H1 (cell line): ENCODE measurements around the gene OR5AL1. TPM values are rescaled to one million over a fixed set of nuclear protein-coding genes. Genes with fewer than 3 reads are reported as not detected.

Experiments used
- CTCF ChIA-PET: fragments of 300-600 bp; sonication (Branson Sonifier 250); formaldehyde crosslinking; loops from one replicate; lab custom pipeline; 2021; ENCODE audit not compliant: partially characterized antibody; lab: Charles Lee
- POLR2A ChIA-PET: fragments of 300-600 bp; sonication (Branson Sonifier 250); formaldehyde crosslinking; loops from one replicate; lab custom pipeline; 2021; ENCODE audit warnings: inconsistent platforms; ENCODE audit not compliant: partially characterized antibody; lab: Charles Lee
- DNase-seq, 2 experiments: peaks; one replicate each; pipeline versions ENCODE4 v3.0.0 to v3.0.0-alpha.2; 2010 to 2022; ENCODE audit warnings: low spot score in 2 of 2, low read depth in 1 of 2, mixed read lengths in 1 of 2
- FAIRE-seq: peaks from 2 replicates; lab custom pipeline; 2011; peaks lifted over from hg19 to GRCh38; lab: Jason Lieb, UNC
- H2AFZ ChIP-seq: 2 replicates; pipeline ENCODE4 v1.8.1; 2012; ENCODE audit warnings: low read length, inconsistent platforms
- H2AK5ac ChIP-seq: 2 replicates; pipeline ENCODE4 v1.6.1; 2013; ENCODE audit warnings: low read depth, low read length
- H2BK120ac ChIP-seq: replicated peaks from 2 replicates; pipeline ENCODE3; 2013; ENCODE audit warnings: low read depth, low read length, inconsistent platforms
- H2BK12ac ChIP-seq: 2 replicates; pipeline ENCODE4 v1.6.1; 2013; ENCODE audit warnings: low read depth, low read length
- H2BK15ac ChIP-seq: 2 replicates; pipeline ENCODE4 v1.6.1; 2013; ENCODE audit warnings: low read length
- H2BK20ac ChIP-seq: 2 replicates; pipeline ENCODE4 v1.6.1; 2013; ENCODE audit warnings: low read length
- H2BK5ac ChIP-seq: 2 replicates; pipeline ENCODE4 v1.6.1; 2013; ENCODE audit warnings: low read depth, low read length
- H3K14ac ChIP-seq: 2 replicates; pipeline ENCODE4 v1.6.1; 2013; ENCODE audit warnings: inconsistent platforms; ENCODE audit not compliant: insufficient read length
- H3K18ac ChIP-seq: 2 replicates; pipeline ENCODE4 v1.6.1; 2013; ENCODE audit warnings: low read length; ENCODE audit errors: extremely low read depth
- H3K23ac ChIP-seq: 2 replicates; pipeline ENCODE4 v1.6.1; 2013; ENCODE audit warnings: inconsistent platforms; ENCODE audit not compliant: insufficient read length
- H3K23me2 ChIP-seq: 2 replicates; pipeline ENCODE4 v1.6.1; 2013; ENCODE audit warnings: low read depth, low read length
- H3K27ac ChIP-seq: 2 replicates; pipeline ENCODE4 v1.6.1; 2011; ENCODE audit warnings: low read depth, low read length, inconsistent platforms
- H3K27me3 ChIP-seq, 4 experiments: replicated peaks in 1 of 4; 1 replicate in 1 of 4; 2 replicates in 3 of 4; pipeline versions ENCODE4 v1.6.1 to v1.8.1; 2011 to 2013; ENCODE audit warnings: low read length in 3 of 4, mild to moderate bottlenecking in 3 of 4, inconsistent platforms in 2 of 4, mixed read lengths in 2 of 4, moderate library complexity in 1 of 4; ENCODE audit not compliant: control insufficient read depth in 3 of 4, insufficient read depth in 3 of 4; ENCODE audit errors: extremely low read depth in 1 of 4
- H3K36me3 ChIP-seq, 4 experiments: 2 replicates each; pipeline versions ENCODE4 v1.6.1 to v1.8.1; 2011 to 2013; ENCODE audit warnings: mild to moderate bottlenecking in 4 of 4, low read length in 3 of 4, moderate library complexity in 2 of 4, control low read depth in 1 of 4, inconsistent platforms in 1 of 4; ENCODE audit not compliant: insufficient read depth in 4 of 4, control insufficient read depth in 2 of 4
- H3K4ac ChIP-seq: replicated peaks from 2 replicates; pipeline ENCODE3; 2013; ENCODE audit warnings: low read length, low read depth, mixed read lengths, inconsistent platforms; ENCODE audit not compliant: insufficient read length
- H3K4me1 ChIP-seq, 4 experiments: replicated peaks in 1 of 4; 1 replicate in 1 of 4; 2 replicates in 3 of 4; pipeline versions ENCODE4 v1.6.1 to v1.8.1; 2011 to 2013; ENCODE audit warnings: low read length in 3 of 4, inconsistent platforms in 2 of 4, mixed read lengths in 1 of 4; ENCODE audit not compliant: insufficient read depth in 4 of 4, control insufficient read depth in 3 of 4
- H3K4me2 ChIP-seq, 2 experiments: 2 replicates each; pipeline versions ENCODE4 v1.6.1 to v1.8.1; 2011 to 2013; ENCODE audit warnings: low read depth in 2 of 2, low read length in 2 of 2, control low read depth in 1 of 2, inconsistent platforms in 1 of 2, mild to moderate bottlenecking in 1 of 2; ENCODE audit not compliant: insufficient read depth in 1 of 2
- H3K4me3 ChIP-seq, 4 experiments: fragments of 200-600, 300-600 bp in 1 of 4; sonication (generic), shearing (Covaris generic), sonication (Bioruptor Twin) in 1 of 4; 2 replicates each; pipeline versions ENCODE4 v1.5.1 to v1.8.1; 2011 to 2016; ENCODE audit warnings: low read length in 4 of 4, low read depth in 3 of 4, control low read depth in 2 of 4, inconsistent platforms in 2 of 4, mild to moderate bottlenecking in 2 of 4, mixed read lengths in 1 of 4, moderate library complexity in 1 of 4; ENCODE audit not compliant: insufficient read depth in 2 of 4; ENCODE audit errors: extremely low read depth in 1 of 4
- H3K56ac ChIP-seq: replicated peaks from 2 replicates; pipeline ENCODE3; 2013; ENCODE audit warnings: low read depth, mild to moderate bottlenecking, mixed read lengths, low read length, inconsistent platforms; ENCODE audit not compliant: insufficient read length
- H3K79me1 ChIP-seq: 2 replicates; pipeline ENCODE4 v1.6.1; 2013; ENCODE audit warnings: low read depth, low read length, control low read depth
- H3K79me2 ChIP-seq, 2 experiments: 2 replicates each; pipeline versions ENCODE4 v1.6.1 to v1.8.1; 2012 to 2013; ENCODE audit warnings: low read length in 2 of 2, mild to moderate bottlenecking in 2 of 2, inconsistent platforms in 1 of 2; ENCODE audit not compliant: insufficient read depth in 2 of 2, control insufficient read depth in 1 of 2
- H3K9ac ChIP-seq, 4 experiments: replicated peaks in 1 of 4; 1 replicate in 1 of 4; 2 replicates in 3 of 4; pipeline versions ENCODE4 v1.6.1 to v1.8.1; 2011 to 2013; ENCODE audit warnings: low read depth in 3 of 4, low read length in 3 of 4, control low read depth in 2 of 4, mild to moderate bottlenecking in 2 of 4, moderate library complexity in 2 of 4, inconsistent platforms in 1 of 4; ENCODE audit errors: extremely low read depth in 1 of 4
- H3K9me3 ChIP-seq, 2 experiments: 2 replicates each; pipeline versions ENCODE4 v1.6.1 to v1.8.1; 2012 to 2013; ENCODE audit warnings: mild to moderate bottlenecking in 2 of 2, moderate library complexity in 2 of 2, control low read depth in 1 of 2, inconsistent platforms in 1 of 2, low read depth in 1 of 2, low read length in 1 of 2, mixed read lengths in 1 of 2; ENCODE audit not compliant: insufficient read depth in 2 of 2
- H4K20me1 ChIP-seq, 2 experiments: replicated peaks in 1 of 2; 2 replicates each; pipeline versions ENCODE3 to v1.8.1; 2011 to 2013; ENCODE audit warnings: inconsistent platforms in 2 of 2, low read length in 2 of 2, mild to moderate bottlenecking in 1 of 2; ENCODE audit not compliant: insufficient read depth in 2 of 2, control insufficient read depth in 1 of 2
- H4K5ac ChIP-seq: 2 replicates; pipeline ENCODE4 v1.6.1; 2013; ENCODE audit warnings: low read length, low read depth, mixed read lengths, inconsistent platforms; ENCODE audit not compliant: insufficient read length
- H4K8ac ChIP-seq: 2 replicates; pipeline ENCODE4 v1.8.0; 2013; ENCODE audit warnings: mild to moderate bottlenecking, moderate library complexity, low read length, inconsistent platforms; ENCODE audit not compliant: insufficient read depth; ENCODE audit errors: extremely low read depth
- H4K91ac ChIP-seq: replicated peaks from 2 replicates; pipeline ENCODE3; 2013; ENCODE audit warnings: low read length, mixed read lengths, inconsistent platforms; ENCODE audit not compliant: insufficient read length
- CTBP2 ChIP-seq: IDR thresholded peaks from 2 replicates; pipeline ENCODE4 v1.7.0; 2011; ENCODE audit warnings: borderline replicate concordance, mild to moderate bottlenecking, moderate library complexity, mixed read lengths, low read length; ENCODE audit not compliant: insufficient read depth, insufficient read length
- EGR1 ChIP-seq: IDR thresholded peaks from 2 replicates; pipeline ENCODE4 v1.6.1; 2011; ENCODE audit warnings: low read depth, low read length, borderline replicate concordance
- POLR2A ChIP-seq, 2 experiments: IDR thresholded peaks; 1 replicate in 1 of 2; 2 replicates in 1 of 2; pipeline ENCODE4 v1.6.1; 2011; ENCODE audit warnings: low read depth in 2 of 2, low read length in 2 of 2, mild to moderate bottlenecking in 2 of 2; ENCODE audit errors: control extremely low read depth in 1 of 2
- POLR2AphosphoS5 ChIP-seq: IDR thresholded peaks from 2 replicates; pipeline ENCODE4 v1.6.1; 2011; ENCODE audit warnings: low read depth, low read length
- WGBS, 2 experiments: shearing (Covaris generic) in 1 of 2; methylation state at CpG; one replicate each; pipeline versions ENCODE4 v1.1.6 to v1.1.7; 2013 to 2015; ENCODE audit warnings: low lambda C conversion rate in 2 of 2, mixed read lengths in 2 of 2, inconsistent platforms in 1 of 2, low coverage in 1 of 2, missing lambda C conversion rate in 1 of 2; ENCODE audit not compliant: insufficient replicate concordance in 2 of 2, insufficient coverage in 1 of 2, insufficient read length in 1 of 2; ENCODE audit errors: extremely low coverage in 1 of 2, missing lambda C conversion rate in 1 of 2; 5-methylcytosine and 5-hydroxymethylcytosine counted together
- polyA plus RNA-seq, 7 experiments: library from polyadenylated mRNA; depleted of rRNA in 3 of 7; stranded (reverse) in 5 of 7; unstranded in 2 of 7; fragments of >200 nt in 5 of 7; fragments of 200-250 nt in 2 of 7; gene quantifications; 1 replicate in 5 of 7; 2 replicates in 1 of 7; 4 replicates in 1 of 7; pipeline versions ENCODE4 v1.2.1 to v1.2.3, GENCODE V29; 2011 to 2013; ENCODE audit warnings: missing spikeins in 2 of 7, mixed read lengths in 2 of 7
- total RNA-seq: library from RNA; stranded (reverse); fragmentation: NEBNext Ultra II Directional; extraction: Animal tissue kit (Norgen Biotek cat#: 25700); gene quantifications from 2 replicates; pipeline ENCODE4 v1.2.1, GENCODE V29; 2021

The OR5AL1 gene
- total and polyA plus RNA-seq, 2 of the 8 experiments (the other 6 are each of a cell fraction or from before 2014, with no cell fraction given) = not detected

GRCh38 chr11:56457076-56457475 is 44.6 kb downstream of the OR5AL1 start:
- no peak for FAIRE-seq
- H3K56ac ChIP-seq = no peak overlapping the region
- ChIA-PET POLR2A (no interaction called here), CTCF (no interaction called here)
- no peak overlapping the region for H3K23ac ChIP-seq
- no peak overlapping the region for H3K27ac ChIP-seq
- no peak overlapping the region for H3K14ac ChIP-seq
- no peak overlapping the region for H2BK15ac ChIP-seq
- H4K5ac ChIP-seq = no peak overlapping the region
- H4K8ac ChIP-seq = no peak overlapping the region
- no peak overlapping the region for H2AFZ ChIP-seq
- H2BK120ac ChIP-seq = no peak overlapping the region
- no peak overlapping the region for H3K18ac ChIP-seq
- no peaks in the 10 kb centered on the region for H3K79me1 ChIP-seq
- H2BK12ac ChIP-seq = no peak overlapping the region
- no peak for TF ChIP-seq EGR1
- no peak for TF ChIP-seq POLR2AphosphoS5
- TF ChIP-seq POLR2A (IDR thresholded peaks at IDR 0.05; ENCODE audit: control extremely low read depth in 1 of 2, low read depth in 2 of 2, low read length in 2 of 2) = no peak
- no peak for TF ChIP-seq CTBP2
- TF ChIP-seq, all 59 proteins: peak for 0
- H3K9me3 ChIP-seq = no peaks in the 10 kb centered on the region
- no peak for DNase-seq
- H3K4me3 ChIP-seq = no peak overlapping the region
- no peak overlapping the region for H4K91ac ChIP-seq
- H2BK5ac ChIP-seq = no peak overlapping the region
- no peaks in the 10 kb centered on the region for H3K27me3 ChIP-seq
- WGBS, 2 experiments = 90% methylated on average over 1 of the region's 1 CpG; no CpG with 5 or more reads in 1 of the 2 experiments
- H3K4me1 ChIP-seq = no peaks in the 10 kb centered on the region
- no peak overlapping the region for H3K4me2 ChIP-seq
- no peaks in the 10 kb centered on the region for H3K36me3 ChIP-seq
- no peak overlapping the region for H3K9ac ChIP-seq
- H4K20me1 ChIP-seq = no peaks in the 10 kb centered on the region
- H3K4ac ChIP-seq = no peak overlapping the region
- H2BK20ac ChIP-seq = no peak overlapping the region
- H3K23me2 ChIP-seq = no peaks in the 10 kb centered on the region; the same call in 1 of the 2 replicates
- no peaks in the 10 kb centered on the region for H3K79me2 ChIP-seq
- H2AK5ac ChIP-seq = no peak overlapping the region

Other genes with a start within 250 kb of the OR5AL1 start
- not detected in 2 replicates for gene OR5J2, start 236.1 kb upstream of the OR5AL1 start, total RNA-seq
- gene OR5J2, start 236.1 kb upstream of the OR5AL1 start, polyA plus RNA-seq (2011; rRNA removed) = not detected in 2 replicates
- not detected in 2 replicates for gene OR5T2, start 178.4 kb upstream of the OR5AL1 start, total RNA-seq
- not detected in 2 replicates for gene OR5T2, start 178.4 kb upstream of the OR5AL1 start, polyA plus RNA-seq (2011; rRNA removed)
- not detected in 2 replicates for gene OR5T3, start 160.4 kb upstream of the OR5AL1 start, total RNA-seq
- gene OR5T3, start 160.4 kb upstream of the OR5AL1 start, polyA plus RNA-seq (2011; rRNA removed) = not detected in 2 replicates
- gene OR5T1, start 138.5 kb upstream of the OR5AL1 start, total RNA-seq = not detected in 2 replicates
- not detected in 2 replicates for gene OR5T1, start 138.5 kb upstream of the OR5AL1 start, polyA plus RNA-seq (2011; rRNA removed)
- not detected in 2 replicates for gene OR8H1, start 120.4 kb upstream of the OR5AL1 start, total RNA-seq
- not detected in 2 replicates for gene OR8H1, start 120.4 kb upstream of the OR5AL1 start, polyA plus RNA-seq (2011; rRNA removed)
- gene OR8K3, start 97.6 kb upstream of the OR5AL1 start, total RNA-seq = not detected in 2 replicates
- gene OR8K3, start 97.6 kb upstream of the OR5AL1 start, polyA plus RNA-seq (2011; rRNA removed) = not detected in 2 replicates
- gene OR8K1, start 66.7 kb upstream of the OR5AL1 start, total RNA-seq = not detected in 2 replicates
- not detected in 2 replicates for gene OR8K1, start 66.7 kb upstream of the OR5AL1 start, polyA plus RNA-seq (2011; rRNA removed)
- gene OR8J1, start 58.4 kb upstream of the OR5AL1 start, total RNA-seq = not detected in 2 replicates
- not detected in 2 replicates for gene OR8J1, start 58.4 kb upstream of the OR5AL1 start, polyA plus RNA-seq (2011; rRNA removed)
- gene OR8U1, start 37.1 kb upstream of the OR5AL1 start, total RNA-seq = not detected in 2 replicates
- not detected in 2 replicates for gene OR8U1, start 37.1 kb upstream of the OR5AL1 start, polyA plus RNA-seq (2011; rRNA removed)
- gene OR5M3, start 60.7 kb downstream of the OR5AL1 start, total RNA-seq = not detected in 2 replicates
- gene OR5M3, start 60.7 kb downstream of the OR5AL1 start, polyA plus RNA-seq (2011; rRNA removed) = not detected in 2 replicates
- gene OR5M8, start 78.7 kb downstream of the OR5AL1 start, total RNA-seq = not detected in 2 replicates
- gene OR5M8, start 78.7 kb downstream of the OR5AL1 start, polyA plus RNA-seq (2011; rRNA removed) = not detected in 2 replicates
- not detected in 2 replicates for gene OR5M11, start 130.6 kb downstream of the OR5AL1 start, total RNA-seq
- 0.08 TPM in 1 of 2 replicates, not detected in the other for gene OR5M11, start 130.6 kb downstream of the OR5AL1 start, polyA plus RNA-seq (2011; rRNA removed)
- gene OR5M10, start 165.0 kb downstream of the OR5AL1 start, total RNA-seq = not detected in 2 replicates
- not detected in 2 replicates for gene OR5M10, start 165.0 kb downstream of the OR5AL1 start, polyA plus RNA-seq (2011; rRNA removed)
- gene OR5M1, start 202.2 kb downstream of the OR5AL1 start, total RNA-seq = not detected in 2 replicates
- gene OR5M1, start 202.2 kb downstream of the OR5AL1 start, polyA plus RNA-seq (2011; rRNA removed) = not detected in 2 replicates
- gene OR5AP2, start 229.7 kb downstream of the OR5AL1 start, total RNA-seq = not detected in 2 replicates
- gene OR5AP2, start 229.7 kb downstream of the OR5AL1 start, polyA plus RNA-seq (2011; rRNA removed) = not detected in 2 replicates